Neural progenitor cell (in vitro differentiated cells): Measurements from ENCODE around the gene POU2AF1. TPM values are rescaled to one million over a fixed set of nuclear protein-coding genes. Genes with fewer than 3 reads are reported as not detected.

ENCODE experiments used
- DNase-seq: peaks from one replicate; pipeline ENCODE4 v3.0.0-alpha.2; 2016; ENCODE audit warnings: low spot score
- H2AFZ ChIP-seq: fragments of 200-600 bp; sonication (generic); replicated peaks from 2 replicates; pipeline ENCODE4 v1.6.1; 2016; ENCODE audit warnings: antibody characterized with exemption
- H3F3A ChIP-seq: fragments of 200-600 bp; sonication (generic); 2 replicates; pipeline ENCODE4 v1.6.1; 2016; ENCODE audit warnings: antibody characterized with exemption, low read depth
- H3K27ac ChIP-seq: fragments of 200-600 bp; sonication (generic); 2 replicates; pipeline ENCODE4 v1.5.1; 2016; ENCODE audit warnings: mild to moderate bottlenecking
- H3K27me3 ChIP-seq: fragments of 200-600 bp; sonication (generic); 2 replicates; pipeline ENCODE4 v1.6.1; 2016; ENCODE audit warnings: mild to moderate bottlenecking, moderate library complexity
- H3K36me3 ChIP-seq: fragments of 200-600 bp; sonication (generic); 2 replicates; pipeline ENCODE4 v1.5.1; 2016
- H3K4me1 ChIP-seq: fragments of 200-600 bp; sonication (generic); 2 replicates; pipeline ENCODE4 v1.6.1; 2016; ENCODE audit warnings: mixed run types
- H3K4me2 ChIP-seq: fragments of 200-600 bp; sonication (generic); 2 replicates; pipeline ENCODE4 v1.6.1; 2016
- H3K4me3 ChIP-seq: fragments of 200-600 bp; sonication (generic); 2 replicates; pipeline ENCODE4 v1.5.1; 2016
- H3K79me2 ChIP-seq: fragments of 200-600 bp; sonication (generic); 2 replicates; pipeline ENCODE4 v1.6.1; 2016; ENCODE audit warnings: low read depth
- H3K9ac ChIP-seq: fragments of 200-600 bp; sonication (generic); 2 replicates; pipeline ENCODE4 v1.6.1; 2016
- H3K9me3 ChIP-seq: fragments of 200-600 bp; sonication (generic); 2 replicates; pipeline ENCODE4 v1.5.1; 2016; ENCODE audit warnings: low read depth
- H4K20me1 ChIP-seq: fragments of 200-600 bp; sonication (generic); 2 replicates; pipeline ENCODE4 v1.6.1; 2016; ENCODE audit warnings: low read depth
- H3K27ac Mint-ChIP-seq: 3 replicates; pipeline ENCODE4 v1.8.0; 2021; ENCODE audit warnings: mixed read lengths
- H3K27me3 Mint-ChIP-seq: 2 replicates; pipeline ENCODE4 v1.8.0; 2022; ENCODE audit warnings: low read depth, mild to moderate bottlenecking, inconsistent platforms, moderate library complexity, mixed read lengths; ENCODE audit not compliant: insufficient read depth
- H3K36me3 Mint-ChIP-seq: 3 replicates; pipeline ENCODE4 v1.8.0; 2021; ENCODE audit warnings: mixed read lengths
- H3K4me1 Mint-ChIP-seq: 3 replicates; pipeline ENCODE4 v1.8.0; 2021; ENCODE audit warnings: mixed read lengths
- H3K4me3 Mint-ChIP-seq: 3 replicates; pipeline ENCODE4 v1.8.0; 2021; ENCODE audit warnings: mild to moderate bottlenecking, moderate library complexity, mixed read lengths
- H3K9me3 Mint-ChIP-seq: 3 replicates; pipeline ENCODE4 v1.8.0; 2020; ENCODE audit warnings: mixed read lengths
- CTCF ChIP-seq: fragments of 200-600 bp; sonication (generic); IDR thresholded peaks from 2 replicates; pipeline ENCODE4 v1.5.1; 2017; ENCODE audit warnings: antibody characterized with exemption, mild to moderate bottlenecking
- EZH2 ChIP-seq: fragments of 200-600 bp; sonication (generic); IDR thresholded peaks from 2 replicates; pipeline ENCODE4 v1.6.1; 2017; ENCODE audit warnings: antibody characterized with exemption, mild to moderate bottlenecking, moderate library complexity
- EZH2phosphoT487 ChIP-seq: fragments of 200-600 bp; sonication (generic); IDR thresholded peaks from 2 replicates; pipeline ENCODE4 v1.6.1; 2017; ENCODE audit warnings: antibody characterized with exemption
- total RNA-seq: library from RNA; depleted of rRNA; stranded (reverse); fragments of >200 nt; gene quantifications from 2 replicates; pipeline ENCODE4 v1.2.3, GENCODE V29; 2015; ENCODE audit warnings: low replicate concordance

The POU2AF1 gene
- total RNA-seq, 1 donor from 2014 or later = not detected

- TF ChIP-seq CTCF = no peak
- TF ChIP-seq EZH2phosphoT487 = no peak
- TF ChIP-seq EZH2 = no peak
- no peaks in the 10 kb centered on the region for H3K9me3 Mint-ChIP-seq
- H3K27me3 Mint-ChIP-seq = peaks cover 9% of the 10 kb centered on the region
These were observed 49.5 kb downstream of the POU2AF1 start for GRCh38 chr11:111329306-111330204.

GRCh38 chr11:111327908-111328624 lies 51.0 kb downstream of the POU2AF1 start:
- no peak for DNase-seq
- H3K4me1 ChIP-seq = no peaks in the 10 kb centered on the region
- H3K9me3 ChIP-seq = no peaks in the 10 kb centered on the region
- no peaks in the 10 kb centered on the region for H3K79me2 ChIP-seq
- no peak overlapping the region for H2AFZ ChIP-seq
- no peak for TF ChIP-seq EZH2
- no peak for TF ChIP-seq EZH2phosphoT487
- no peak for TF ChIP-seq CTCF
- no peak overlapping the region for H3K4me2 ChIP-seq
- no peak overlapping the region for H3K4me3 Mint-ChIP-seq
- H3K27me3 ChIP-seq = no peaks in the 10 kb centered on the region
- peaks cover 1% of the 10 kb centered on the region for H3K36me3 Mint-ChIP-seq
- no peak overlapping the region for H3K27ac Mint-ChIP-seq
- H3K4me3 ChIP-seq = no peak overlapping the region
- H3K27ac ChIP-seq = no peak overlapping the region
- no peak overlapping the region for H3K9ac ChIP-seq
- no peaks in the 10 kb centered on the region for H3K9me3 Mint-ChIP-seq
- peaks cover 9% of the 10 kb centered on the region for H3K27me3 Mint-ChIP-seq
- H3F3A ChIP-seq = no peaks in the 10 kb centered on the region
- no peaks in the 10 kb centered on the region for H4K20me1 ChIP-seq
- H3K4me1 Mint-ChIP-seq = peaks cover 17% of the 10 kb centered on the region
- H3K36me3 ChIP-seq = no peaks in the 10 kb centered on the region

More at GRCh38 chr11:111329306-111330204, 49.5 kb downstream of the POU2AF1 start:
- H3K27me3 ChIP-seq = no peaks in the 10 kb centered on the region
- H3K79me2 ChIP-seq = no peaks in the 10 kb centered on the region
- H3K9ac ChIP-seq = no peak overlapping the region
- H3K4me3 ChIP-seq = no peak overlapping the region
- Mint-ChIP-seq H3K4me1 (peaks cover 13% of the 10 kb centered on the region), H3K27ac (no peak overlapping the region), H3K4me3 (no peak overlapping the region), H3K36me3 (peaks cover 1% of the 10 kb centered on the region)
- H3F3A ChIP-seq = no peaks in the 10 kb centered on the region
- H3K9me3 ChIP-seq = no peaks in the 10 kb centered on the region
- no peak overlapping the region for H3K4me2 ChIP-seq
- no peaks in the 10 kb centered on the region for H3K36me3 ChIP-seq
- no peak overlapping the region for H3K27ac ChIP-seq
- H3K4me1 ChIP-seq = no peaks in the 10 kb centered on the region
- H4K20me1 ChIP-seq = no peaks in the 10 kb centered on the region
- DNase-seq = no peak
- H2AFZ ChIP-seq = no peak overlapping the region

- no peaks in the 10 kb centered on the region for H3K9me3 Mint-ChIP-seq
- no peak overlapping the region for H3K27ac Mint-ChIP-seq
- H3K79me2 ChIP-seq = no peaks in the 10 kb centered on the region
- no peak overlapping the region for H3K9ac ChIP-seq
- no peaks in the 10 kb centered on the region for H3K4me1 ChIP-seq
- TF ChIP-seq EZH2phosphoT487 (no peak), CTCF (no peak), EZH2 (no peak)
- H2AFZ ChIP-seq = no peak overlapping the region
- H3K27me3 Mint-ChIP-seq = peaks cover 8% of the 10 kb centered on the region
- no peak overlapping the region for H3K27ac ChIP-seq
- H3K4me3 ChIP-seq = no peak overlapping the region
- H3K9me3 ChIP-seq = no peaks in the 10 kb centered on the region
- H4K20me1 ChIP-seq = no peaks in the 10 kb centered on the region
- peaks cover 1% of the 10 kb centered on the region for H3K36me3 Mint-ChIP-seq
- no peak for DNase-seq
- H3K4me2 ChIP-seq = no peak overlapping the region
- H3F3A ChIP-seq = no peaks in the 10 kb centered on the region
- no peaks in the 10 kb centered on the region for H3K36me3 ChIP-seq
- H3K27me3 ChIP-seq = no peaks in the 10 kb centered on the region
- peaks cover 17% of the 10 kb centered on the region for H3K4me1 Mint-ChIP-seq
- H3K4me3 Mint-ChIP-seq = no peak overlapping the region
These were observed 52.3 kb downstream of the POU2AF1 start for GRCh38 chr11:111326824-111327223.
